GM10847 (cell line): ENCODE results near the gene DCUN1D1.

Experiments used
- POLR2A ChIP-seq: IDR thresholded peaks from 2 replicates; pipeline ENCODE4 v1.6.1; 2011; ENCODE audit not compliant: insufficient read length; ENCODE audit errors: extremely low read depth

DCUN1D1 gene

GRCh38 chr3:182980204-182981037 is at the start of gene DCUN1D1:
TSS of gene DCUN1D1 (minus strand) at chr3:182980538. CDS start at chr3:182980489, 49 bp downstream.
- TF ChIP-seq POLR2A = peak; percentile 54

GRCh38 chr3:183028416-183028815 is 48.1 kb upstream of the DCUN1D1 start:
- TF ChIP-seq POLR2A = no peak

- no peak for TF ChIP-seq POLR2A
Measured at GRCh38 chr3:183027276-183027675, 46.9 kb upstream of the DCUN1D1 start.

- no peak for TF ChIP-seq POLR2A
Measured at GRCh38 chr3:183022936-183023516, 42.7 kb upstream of the DCUN1D1 start.

- no peak for TF ChIP-seq POLR2A
Measured at GRCh38 chr3:183018421-183019192, 38.3 kb upstream of the DCUN1D1 start.

- no peak for TF ChIP-seq POLR2A
Measured at GRCh38 chr3:183015185-183015584, 34.8 kb upstream of the DCUN1D1 start.

- TF ChIP-seq POLR2A = no peak
Measured at GRCh38 chr3:183013856-183014255, 33.5 kb upstream of the DCUN1D1 start.

- no peak for TF ChIP-seq POLR2A
Measured at GRCh38 chr3:183013074-183013473, 32.7 kb upstream of the DCUN1D1 start.

GRCh38 chr3:183008800-183009199 is 28.5 kb upstream of the DCUN1D1 start:
- no peak for TF ChIP-seq POLR2A

GRCh38 chr3:183008303-183008702 is 28.0 kb upstream of the DCUN1D1 start:
- no peak for TF ChIP-seq POLR2A

GRCh38 chr3:183006396-183007002 is 26.2 kb upstream of the DCUN1D1 start:
- no peak for TF ChIP-seq POLR2A

GRCh38 chr3:182999767-183000166 is 19.4 kb upstream of the DCUN1D1 start:
- TF ChIP-seq POLR2A = no peak

GRCh38 chr3:182989566-182989965 is 9.2 kb upstream of the DCUN1D1 start:
- TF ChIP-seq POLR2A = no peak

- TF ChIP-seq POLR2A = no peak
Measured at GRCh38 chr3:182986021-182986420, 5.7 kb upstream of the DCUN1D1 start.

GRCh38 chr3:182983876-182984275 is 3.5 kb upstream of the DCUN1D1 start:
- no peak for TF ChIP-seq POLR2A
